NCI-H345 treated with DMSO at 0.1 percent for 48 hours (cell line): ENCODE data around the gene TOMT.

Experiments
- DNase-seq: peaks from one replicate; lab custom pipeline; 2025; ENCODE audit not compliant: unreplicated experiment; lab: John Stamatoyannopoulos, UW

TOMT gene

DNA sequence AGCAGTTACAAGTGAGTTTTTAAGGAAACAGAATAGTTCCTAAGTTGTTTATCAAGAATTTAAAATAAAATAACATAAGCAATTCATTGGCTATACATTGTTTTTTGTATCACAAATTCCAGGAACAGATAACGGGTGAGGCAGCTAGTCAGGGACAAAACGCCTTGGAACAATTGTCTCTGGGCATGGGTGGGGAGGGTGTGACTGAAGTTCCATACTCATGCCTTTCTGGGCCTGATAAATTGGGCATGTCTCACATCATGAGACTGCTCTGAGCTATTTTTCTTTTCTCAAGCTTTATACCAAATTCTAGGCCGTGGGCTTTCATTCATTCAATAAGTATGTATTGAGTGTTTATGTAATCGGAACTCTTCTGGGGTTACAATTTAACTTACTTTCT lies 51.4 kb downstream of the TOMT start:
- DNase-seq, result no peak
